GM12872 (cell line): ENCODE data around the gene NPW.

Experiments
- TF ChIP-seq, protein P1 (sequence below): IDR thresholded peaks from 3 replicates; pipeline ENCODE4 v1.5.1; 2011; ENCODE audit warnings: low read depth, mild to moderate bottlenecking, low read length, moderate library complexity; ENCODE audit not compliant: insufficient read depth

NPW gene

DNA sequence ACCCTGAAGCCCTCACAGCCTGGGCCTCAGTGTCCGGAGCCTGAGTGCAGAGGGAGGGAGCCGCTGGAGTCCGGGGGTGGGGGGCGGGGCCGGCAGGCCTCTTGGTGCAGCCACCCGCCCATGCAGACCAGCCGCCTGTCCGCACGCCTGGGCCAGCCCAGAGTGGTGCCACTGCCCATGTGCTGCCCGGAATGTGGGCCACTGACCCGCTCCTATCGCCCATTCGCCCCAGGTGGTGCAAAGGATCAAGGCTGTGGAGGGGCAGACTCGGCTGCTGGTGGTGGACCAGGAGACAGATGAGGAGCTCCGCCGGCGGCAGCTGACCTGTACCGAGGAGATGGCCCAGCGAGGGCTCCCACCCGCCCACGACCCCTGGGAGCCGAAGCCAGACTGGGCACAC lies 9.8 kb downstream of the NPW start:
- TF ChIP-seq, protein P1, sequence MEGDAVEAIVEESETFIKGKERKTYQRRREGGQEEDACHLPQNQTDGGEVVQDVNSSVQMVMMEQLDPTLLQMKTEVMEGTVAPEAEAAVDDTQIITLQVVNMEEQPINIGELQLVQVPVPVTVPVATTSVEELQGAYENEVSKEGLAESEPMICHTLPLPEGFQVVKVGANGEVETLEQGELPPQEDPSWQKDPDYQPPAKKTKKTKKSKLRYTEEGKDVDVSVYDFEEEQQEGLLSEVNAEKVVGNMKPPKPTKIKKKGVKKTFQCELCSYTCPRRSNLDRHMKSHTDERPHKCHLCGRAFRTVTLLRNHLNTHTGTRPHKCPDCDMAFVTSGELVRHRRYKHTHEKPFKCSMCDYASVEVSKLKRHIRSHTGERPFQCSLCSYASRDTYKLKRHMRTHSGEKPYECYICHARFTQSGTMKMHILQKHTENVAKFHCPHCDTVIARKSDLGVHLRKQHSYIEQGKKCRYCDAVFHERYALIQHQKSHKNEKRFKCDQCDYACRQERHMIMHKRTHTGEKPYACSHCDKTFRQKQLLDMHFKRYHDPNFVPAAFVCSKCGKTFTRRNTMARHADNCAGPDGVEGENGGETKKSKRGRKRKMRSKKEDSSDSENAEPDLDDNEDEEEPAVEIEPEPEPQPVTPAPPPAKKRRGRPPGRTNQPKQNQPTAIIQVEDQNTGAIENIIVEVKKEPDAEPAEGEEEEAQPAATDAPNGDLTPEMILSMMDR = no peak

DNA sequence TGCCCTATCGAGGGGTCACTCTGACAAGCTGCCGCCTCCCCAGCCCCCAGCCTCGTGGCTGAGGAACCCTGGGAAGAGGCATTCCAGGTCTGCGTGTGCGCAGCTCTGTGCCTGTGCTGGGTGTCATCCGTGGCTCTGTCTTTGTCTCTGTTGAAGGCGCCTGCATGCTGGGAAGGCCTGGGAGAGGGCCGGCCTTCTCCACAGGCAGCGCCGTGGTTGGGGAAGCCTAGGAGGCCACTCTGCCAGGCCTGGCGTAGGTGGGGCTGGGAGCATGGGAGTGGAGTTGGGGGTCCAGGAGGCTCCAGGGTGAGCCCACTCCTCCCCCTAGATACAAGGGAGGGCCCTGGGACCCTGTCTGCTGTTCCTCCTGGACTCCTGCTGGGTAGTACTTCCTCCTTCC lies 10.5 kb downstream of the NPW start:
- TF ChIP-seq, protein P1 = no peak

DNA sequence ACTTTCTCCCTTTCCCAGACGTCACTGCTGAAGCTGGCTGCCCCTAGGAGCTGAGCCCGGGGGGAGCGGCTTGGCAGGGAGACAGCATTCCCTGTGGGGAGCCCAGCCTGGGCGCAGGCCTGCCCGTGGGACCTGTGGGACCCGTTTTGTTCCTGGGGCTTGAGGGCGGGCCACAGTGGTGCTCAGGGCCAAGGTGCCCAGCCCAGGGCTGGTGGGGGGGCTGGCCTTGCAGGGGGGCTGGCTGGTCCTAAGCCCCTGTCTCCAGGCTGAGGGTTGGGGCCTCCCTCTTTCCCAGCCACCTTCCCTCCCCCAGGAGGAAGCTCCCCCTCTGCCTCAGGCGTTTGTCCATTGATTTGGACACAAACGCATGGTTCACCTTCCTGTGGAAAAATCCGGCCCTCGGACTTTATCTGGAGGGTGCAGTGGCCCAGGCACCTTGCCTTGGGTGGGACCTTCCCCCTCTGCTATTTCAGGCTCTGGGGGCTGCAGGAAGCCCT lies 11.5 kb downstream of the NPW start:
- TF ChIP-seq, protein P1 = no peak

DNA sequence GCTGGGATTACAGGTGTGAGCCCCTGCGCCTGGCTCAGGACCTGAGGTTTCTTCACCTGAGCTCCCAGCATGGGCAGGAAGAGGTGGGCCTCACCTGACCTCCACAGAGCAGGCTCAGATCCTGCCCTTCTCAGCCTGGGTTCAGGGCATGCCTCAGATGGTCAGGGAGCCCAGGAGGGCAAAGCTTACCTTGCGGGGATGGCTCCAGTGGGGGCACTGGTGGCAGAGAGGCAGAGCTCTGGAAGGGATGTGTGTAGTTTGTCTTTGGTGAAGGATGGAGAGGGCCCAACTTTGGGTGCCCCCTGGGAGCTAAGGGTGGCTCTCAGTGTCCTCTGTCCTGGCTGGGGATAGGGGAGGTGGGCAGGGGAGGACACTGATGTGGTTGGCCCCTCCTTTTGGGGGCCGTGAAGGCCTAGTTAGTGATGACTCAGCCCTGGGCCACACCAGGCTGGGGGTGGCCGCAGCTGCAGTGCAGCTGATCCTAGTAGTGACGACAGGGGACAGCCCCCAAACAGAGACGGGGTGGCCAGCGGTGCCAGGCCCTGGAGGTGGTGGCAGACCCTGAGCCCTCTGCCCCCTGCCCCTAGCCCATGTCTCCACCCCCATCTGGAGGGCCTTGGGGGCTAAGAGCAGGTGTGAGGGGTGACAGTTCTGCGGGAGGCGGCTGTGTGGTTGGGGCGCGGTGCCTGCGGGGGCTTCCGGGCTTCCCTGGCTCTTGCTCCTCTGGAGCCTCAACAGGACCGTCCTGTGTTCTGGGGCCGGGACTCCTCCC lies 12.9 kb downstream of the NPW start:
- TF ChIP-seq, protein P1 = no peak

DNA sequence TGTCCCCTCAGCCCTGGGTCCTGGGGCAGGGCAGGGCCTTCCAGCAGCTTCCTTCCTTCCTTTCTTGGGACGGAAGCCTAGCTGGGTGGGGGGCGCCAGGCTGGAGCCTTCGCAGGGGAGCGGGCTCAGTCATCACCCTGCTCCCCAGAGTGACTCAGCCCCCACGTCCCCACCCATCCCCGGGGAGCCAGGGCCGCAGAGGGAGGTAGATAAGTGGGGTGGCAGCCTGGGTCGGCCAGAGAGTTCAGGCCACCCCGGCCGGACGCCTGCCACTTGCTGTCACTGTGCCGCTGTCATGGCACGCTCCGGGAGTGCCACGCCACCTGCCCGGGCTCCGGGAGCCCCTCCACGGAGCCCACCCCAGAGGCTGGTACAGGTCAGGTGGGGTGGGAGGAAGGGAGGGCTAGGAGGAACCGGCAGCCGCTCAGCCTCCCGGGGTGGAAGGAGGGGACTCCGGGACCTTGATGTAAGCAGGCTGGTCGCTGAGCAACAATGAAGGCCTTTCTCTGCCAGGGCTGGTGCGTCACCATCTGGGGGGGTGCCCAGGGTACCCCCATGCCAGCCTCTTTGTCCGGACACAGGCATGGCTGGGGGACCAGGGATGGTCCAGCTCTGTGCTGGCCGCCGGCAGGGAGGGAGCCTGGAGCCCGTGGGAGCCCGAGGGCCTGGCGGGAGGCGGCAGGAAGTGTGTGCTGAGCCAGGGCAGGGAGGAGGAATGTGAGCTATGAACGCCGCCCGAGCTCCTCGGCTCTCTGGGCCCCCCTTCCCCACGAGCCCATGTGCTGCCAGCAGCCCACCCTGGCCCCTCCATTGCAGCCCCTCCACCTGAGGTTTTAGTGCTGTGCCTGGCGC lies 13.7 kb downstream of the NPW start:
- TF ChIP-seq, protein P1 = no peak

DNA sequence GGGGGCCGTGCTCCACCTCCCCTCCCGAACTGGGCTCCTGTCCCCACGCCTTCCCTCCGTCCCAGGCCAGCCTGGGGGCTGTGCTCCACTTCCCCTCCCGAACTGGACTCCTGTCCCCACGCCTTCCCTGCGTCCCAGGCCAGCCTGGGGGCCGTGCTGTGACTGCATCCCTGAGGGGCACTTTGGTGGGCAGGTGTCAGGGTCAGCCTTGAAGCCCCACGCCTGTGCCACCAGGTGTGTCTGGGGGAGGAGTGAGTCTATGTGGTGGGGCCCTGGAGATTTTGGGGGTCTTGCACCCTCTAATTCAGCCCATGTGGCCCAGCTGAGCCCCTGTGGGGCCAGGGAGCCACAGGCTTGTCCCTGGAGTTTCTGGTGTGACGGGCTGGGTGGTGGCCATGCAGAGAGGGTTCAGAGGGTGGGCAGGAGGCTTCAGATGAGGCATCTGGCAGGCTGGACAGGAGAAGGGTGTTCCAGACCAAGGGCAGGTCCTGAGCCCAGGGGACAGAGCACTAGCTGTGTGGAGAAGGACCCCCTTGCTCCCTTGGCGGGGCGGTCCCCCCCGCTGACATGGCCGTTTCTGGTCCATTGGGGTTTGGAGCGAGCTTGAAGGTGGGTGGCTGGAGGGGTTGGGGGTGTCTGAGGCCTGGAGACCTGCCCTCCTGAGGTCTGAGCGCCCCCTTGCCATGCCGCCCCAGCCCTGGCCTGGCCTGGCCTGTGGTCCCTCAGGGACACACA lies 15.3 kb downstream of the NPW start:
- TF ChIP-seq, protein P1 = no peak
